Neural cell (in vitro differentiated cells): ENCODE measurements around the gene HMCN2.

ENCODE experiments used
- CTCF ChIP-seq: fragments of 450-650 bp; IDR thresholded peaks from 2 replicates; pipeline ENCODE4 v1.5.1; 2014; ENCODE audit warnings: antibody characterized with exemption, mild to moderate bottlenecking, moderate library complexity; ENCODE audit not compliant: poor library complexity, severe bottlenecking
- MXI1 ChIP-seq: fragments of 450-650 bp; conservative IDR thresholded peaks from 2 replicates; pipeline ENCODE4 v1.6.1; 2014; ENCODE audit warnings: antibody characterized with exemption, mild to moderate bottlenecking; ENCODE audit not compliant: poor library complexity, severe bottlenecking
- POLR2AphosphoS5 ChIP-seq: IDR thresholded peaks from 2 replicates; pipeline ENCODE4 v1.6.1; 2012
- RAD21 ChIP-seq: fragments of 450-650 bp; conservative IDR thresholded peaks from 2 replicates; pipeline ENCODE4 v1.6.1; 2014; ENCODE audit warnings: antibody characterized with exemption, mild to moderate bottlenecking, moderate library complexity
- SMC3 ChIP-seq: fragments of 450-650 bp; conservative IDR thresholded peaks from 2 replicates; pipeline ENCODE4 v1.6.1; 2014; ENCODE audit warnings: antibody characterized with exemption, mild to moderate bottlenecking, moderate library complexity; ENCODE audit not compliant: poor library complexity

DNA sequence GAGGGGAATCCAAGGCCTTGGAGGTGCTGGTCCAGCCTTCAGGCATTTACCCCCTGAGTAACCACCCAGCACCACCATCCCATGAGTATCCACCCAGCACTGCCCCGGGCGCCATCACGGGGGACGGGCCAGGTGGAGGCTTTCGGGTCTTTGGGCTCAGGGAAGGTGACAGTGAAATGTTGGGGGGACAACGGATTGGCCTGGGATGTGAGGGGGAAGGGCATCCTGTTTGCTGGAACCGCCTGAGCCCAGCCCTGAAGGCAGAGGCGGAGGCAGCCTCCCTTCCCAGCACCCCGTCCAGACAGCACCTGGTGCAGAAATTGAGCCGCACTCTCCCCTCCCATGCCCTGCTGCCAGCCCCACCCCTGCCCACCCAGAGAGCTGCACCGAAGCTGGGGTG is 196.2 kb downstream of the HMCN2 start:
- TF ChIP-seq CTCF (no peak), MXI1 (no peak), POLR2AphosphoS5 (no peak), SMC3 (no peak), RAD21 (no peak)
